Mesothelial cell of epicardium (in vitro differentiated cells): Measurements from ENCODE around the gene TTC7B. TPM values are rescaled to one million over a fixed set of nuclear protein-coding genes. Genes with fewer than 3 reads are reported as not detected.

Experiments used
- DNase-seq, 2 experiments: peaks; one replicate each; pipeline ENCODE4 v3.0.0; 2021; ENCODE audit warnings: low spot score in 2 of 2; ENCODE audit not compliant: unreplicated experiment in 2 of 2
- H3K27ac Mint-ChIP-seq: 2 replicates; pipeline ENCODE4 v1.8.0; 2021; ENCODE audit warnings: mixed read lengths
- H3K27me3 Mint-ChIP-seq: 2 replicates; pipeline ENCODE4 v1.8.0; 2021; ENCODE audit warnings: low read depth, mixed read lengths
- H3K36me3 Mint-ChIP-seq: 2 replicates; pipeline ENCODE4 v1.8.0; 2021; ENCODE audit warnings: mixed read lengths
- H3K4me1 Mint-ChIP-seq: 2 replicates; pipeline ENCODE4 v1.8.0; 2021; ENCODE audit warnings: mixed read lengths
- H3K4me3 Mint-ChIP-seq: 2 replicates; pipeline ENCODE4 v1.8.0; 2021; ENCODE audit warnings: mild to moderate bottlenecking, moderate library complexity, mixed read lengths
- H3K9me3 Mint-ChIP-seq: 2 replicates; pipeline ENCODE4 v1.8.0; 2021; ENCODE audit warnings: mixed read lengths
- CTCF ChIP-seq: fragments of 200-600 bp; sonication (generic); IDR thresholded peaks from one replicate; pipeline ENCODE4 v1.5.0; 2021; ENCODE audit warnings: antibody characterized with exemption; ENCODE audit not compliant: unreplicated experiment
- total RNA-seq: library from RNA; stranded (reverse); gene quantifications from 3 replicates; pipeline ENCODE4 v1.2.1, GENCODE V29; 2021

TTC7B gene
- total RNA-seq, 1 donor from 2014 or later, result 56.5 TPM

- H3K27me3 Mint-ChIP-seq, result no peaks in the 10 kb centered on the region
- no peak for TF ChIP-seq CTCF
- H3K36me3 Mint-ChIP-seq, result peaks cover 25% of the 10 kb centered on the region
- H3K4me1 Mint-ChIP-seq, result peaks cover 24% of the 10 kb centered on the region
- H3K4me3 Mint-ChIP-seq, result no peak overlapping the region
- no peak for DNase-seq
- H3K27ac Mint-ChIP-seq, result no peak overlapping the region
- no peaks in the 10 kb centered on the region for H3K9me3 Mint-ChIP-seq
Measured at GRCh38 chr14:90538095-90538494, 278.1 kb downstream of the TTC7B start.

GRCh38 chr14:90536511-90537191 is 279.6 kb downstream of the TTC7B start:
- Mint-ChIP-seq H3K4me3 (no peak overlapping the region), H3K27ac (no peak overlapping the region), H3K27me3 (no peaks in the 10 kb centered on the region), H3K4me1 (peaks cover 16% of the 10 kb centered on the region), H3K36me3 (peaks cover 25% of the 10 kb centered on the region), H3K9me3 (no peaks in the 10 kb centered on the region)
- no peak for DNase-seq
- no peak for TF ChIP-seq CTCF

- Mint-ChIP-seq H3K27me3 (no peaks in the 10 kb centered on the region), H3K36me3 (peaks cover 24% of the 10 kb centered on the region), H3K9me3 (no peaks in the 10 kb centered on the region), H3K4me3 (no peak overlapping the region), H3K27ac (no peak overlapping the region), H3K4me1 (peaks cover 16% of the 10 kb centered on the region)
- no peak for TF ChIP-seq CTCF
- no peak for DNase-seq
Measured at GRCh38 chr14:90536092-90536491, 280.1 kb downstream of the TTC7B start.

- Mint-ChIP-seq H3K27me3 (no peaks in the 10 kb centered on the region), H3K4me1 (peaks cover 16% of the 10 kb centered on the region), H3K9me3 (no peaks in the 10 kb centered on the region), H3K36me3 (peaks cover 19% of the 10 kb centered on the region), H3K4me3 (no peak overlapping the region), H3K27ac (no peak overlapping the region)
- no peak for DNase-seq
- no peak for TF ChIP-seq CTCF
Measured at GRCh38 chr14:90535556-90536090, 280.6 kb downstream of the TTC7B start.

GRCh38 chr14:90534838-90535555 is 281.2 kb downstream of the TTC7B start:
- Mint-ChIP-seq H3K9me3 (no peaks in the 10 kb centered on the region), H3K27ac (no peak overlapping the region), H3K27me3 (no peaks in the 10 kb centered on the region), H3K4me1 (peaks cover 16% of the 10 kb centered on the region), H3K36me3 (peaks cover 17% of the 10 kb centered on the region), H3K4me3 (no peak overlapping the region)
- TF ChIP-seq CTCF, result no peak
- no peak for DNase-seq
